GM21367 (cell line): ENCODE results near the gene HACL1.

ENCODE experiments used
- ATAC-seq: cut with Tn5 transposase; IDR thresholded peaks from one replicate; pipeline ENCODE4 v1.9.1; 2021; ENCODE audit not compliant: unreplicated experiment

HACL1 gene

GRCh38 chr3:15601399-15602145 is at the start of gene HACL1, which contains the start of gene BTD:
TSS of gene HACL1 (minus strand) at chr3:15601569. CDS start at chr3:15601463, 106 bp downstream.
TSS of gene BTD (plus strand) at chr3:15601745. CDS start at chr3:15635440, 33,695 bp downstream.
- peak; percentile 93 for ATAC-seq

- no peak for ATAC-seq
These were observed 48.5 kb upstream of the HACL1 start for GRCh38 chr3:15649858-15650257.

- no peak for ATAC-seq
These were observed 48.0 kb upstream of the HACL1 start for GRCh38 chr3:15649341-15649740.

- ATAC-seq: peak; percentile 95
These were observed 46.3 kb upstream of the HACL1 start for GRCh38 chr3:15647611-15648167.

- peak; percentile 17 for ATAC-seq
These were observed 45.6 kb upstream of the HACL1 start for GRCh38 chr3:15646851-15647511.

- no peak for ATAC-seq
These were observed 44.6 kb upstream of the HACL1 start for GRCh38 chr3:15645740-15646501.

GRCh38 chr3:15645246-15645645 is 43.9 kb upstream of the HACL1 start:
- no peak for ATAC-seq

GRCh38 chr3:15638891-15639262 is 37.5 kb upstream of the HACL1 start:
- no peak for ATAC-seq

- no peak for ATAC-seq
These were observed 37.0 kb upstream of the HACL1 start for GRCh38 chr3:15638193-15638890.

- ATAC-seq: peak; percentile 44
These were observed 36.0 kb upstream of the HACL1 start for GRCh38 chr3:15637131-15637951.

- no peak for ATAC-seq
These were observed 34.8 kb upstream of the HACL1 start for GRCh38 chr3:15636028-15636709.

GRCh38 chr3:15635121-15635661 is 33.8 kb upstream of the HACL1 start:
- no peak for ATAC-seq

GRCh38 chr3:15634671-15635070 is 33.3 kb upstream of the HACL1 start:
- ATAC-seq: no peak

- ATAC-seq: no peak
These were observed 32.6 kb upstream of the HACL1 start for GRCh38 chr3:15633766-15634598.

- no peak for ATAC-seq
These were observed 31.8 kb upstream of the HACL1 start for GRCh38 chr3:15633159-15633558.

GRCh38 chr3:15632212-15632580 is 30.8 kb upstream of the HACL1 start:
- ATAC-seq: no peak

GRCh38 chr3:15631426-15632211 is 30.2 kb upstream of the HACL1 start:
- no peak for ATAC-seq
